MCF 10A (cell line): Measurements from ENCODE around the gene ARID3C. TPM values are rescaled to one million over a fixed set of nuclear protein-coding genes. Genes with fewer than 3 reads are reported as not detected.

ENCODE experiments used
- BruUV-seq: library from RNA; stranded (reverse); fragments of 400-500 nt; replicated peaks from 2 replicates; lab custom pipeline; 2021; lab: Mats Ljungman, UMichigan
- CTCF ChIA-PET: fragments of 300-600 bp; sonication (Branson Sonifier 250); formaldehyde crosslinking; extraction: SDS; loops from one replicate; lab custom pipeline; 2021; ENCODE audit warnings: antibody characterized with exemption, inconsistent platforms; lab: Yijun Ruan, JAX
- POLR2A ChIA-PET: fragments of 300-600, 350-650 bp; sonication (Branson Sonifier 250); formaldehyde crosslinking; extraction: SDS; loops from one replicate; lab custom pipeline; 2020; ENCODE audit warnings: antibody characterized with exemption, inconsistent platforms; lab: Yijun Ruan, JAX
- DNase-seq: peaks from one replicate; pipeline ENCODE4 v3.0.0-alpha.2; 2018; ENCODE audit not compliant: unreplicated experiment
- H3K27ac Mint-ChIP-seq: one replicate; pipeline ENCODE4 v1.8.0; 2022; ENCODE audit warnings: mild to moderate bottlenecking, low read depth, mixed read lengths; ENCODE audit not compliant: unreplicated experiment
- H3K27me3 Mint-ChIP-seq: one replicate; pipeline ENCODE4 v1.8.0; 2022; ENCODE audit warnings: mixed read lengths; ENCODE audit not compliant: insufficient read depth, unreplicated experiment
- H3K36me3 Mint-ChIP-seq: one replicate; pipeline ENCODE4 v1.8.0; 2022; ENCODE audit warnings: mild to moderate bottlenecking, moderate library complexity, mixed read lengths; ENCODE audit not compliant: insufficient read depth, unreplicated experiment
- H3K4me1 Mint-ChIP-seq: one replicate; pipeline ENCODE4 v1.8.0; 2022; ENCODE audit warnings: mixed read lengths; ENCODE audit not compliant: insufficient read depth, unreplicated experiment
- H3K4me3 Mint-ChIP-seq: one replicate; pipeline ENCODE4 v1.8.0; 2022; ENCODE audit warnings: mild to moderate bottlenecking, moderate library complexity, mixed read lengths; ENCODE audit not compliant: unreplicated experiment
- H3K9me3 Mint-ChIP-seq: one replicate; pipeline ENCODE4 v1.8.0; 2022; ENCODE audit warnings: mixed read lengths; ENCODE audit not compliant: unreplicated experiment
- CTCF ChIP-seq: fragments of 200-600 bp; IDR thresholded peaks from one replicate; pipeline ENCODE4 v1.8.0; 2022; ENCODE audit warnings: antibody characterized with exemption, mild to moderate bottlenecking; ENCODE audit not compliant: unreplicated experiment
- intact Hi-C: fragments of 100-400 bp; cut with micrococcal nuclease; formaldehyde crosslinking; loops from 2 replicates; pipeline ENCODE4 v1.14.1; 2022
- total RNA-seq: library from RNA; stranded (reverse); gene quantifications from 2 replicates; pipeline ENCODE4 v1.2.3, GENCODE V29; 2022

The ARID3C gene
- total RNA-seq, 1 experiment from 2014 or later, result not detected

GRCh38 chr9:34623374-34624235 lies 5.3 kb downstream of the ARID3C start:
- POLR2A ChIA-PET, result no interaction called here
- CTCF ChIA-PET, result interaction anchor here (0.6 to 4.7 kb wide), 3 partner anchors 10 to 110 kb away, joined by 4 to 36 read pairs (median 4); no protein-coding TSS in a partner anchor
- Mint-ChIP-seq H3K27me3 (peaks cover 31% of the 10 kb centered on the region), H3K4me1 (peaks cover 22% of the 10 kb centered on the region), H3K4me3 (no peak overlapping the region), H3K9me3 (no peaks in the 10 kb centered on the region), H3K36me3 (no peaks in the 10 kb centered on the region), H3K27ac (no peak overlapping the region)
- TF ChIP-seq CTCF, result no peak
- no peak for DNase-seq
- intact Hi-C loops, result no loop called here
- BruUV-seq, result no TSS peak

GRCh38 chr9:34620061-34620994 lies 8.5 kb downstream of the ARID3C start, which contains the start of gene DCTN3:
Gene DCTN3 (minus strand): TSS chr9:34620495. CDS start chr9:34620464, 31 bp downstream.
- no peaks in the 10 kb centered on the region for H3K9me3 Mint-ChIP-seq
- ChIA-PET POLR2A (interaction anchor here (0.7 to 2.3 kb wide), 15 partner anchors 9 to 541 kb away, joined by 3 to 32 read pairs (median 4); partner anchors contain the start of genes ARID3C, DNAI1, FAM219A and GALT), CTCF (interaction anchor here (0.7 to 2.6 kb wide), 8 partner anchors 8 to 82 kb away, joined by 3 to 39 read pairs (median 4); partner anchors contain the start of genes GALT, RPP25L and SIGMAR1)
- intact Hi-C loops, result no loop called here
- DNase-seq, result peak; percentile 92
- H3K4me3 Mint-ChIP-seq, result peak within 1 kb of the TSS; percentile 76
- peak within 1 kb of the TSS; percentile 74 for H3K27ac Mint-ChIP-seq
- H3K4me1 Mint-ChIP-seq, result peaks cover 14% of the 10 kb centered on the region
- peaks cover 8% of the 10 kb centered on the region for H3K36me3 Mint-ChIP-seq
- no peak for TF ChIP-seq CTCF
- no peaks in the 10 kb centered on the region for H3K27me3 Mint-ChIP-seq
- BruUV-seq, result TSS peak; percentile 51

GRCh38 chr9:34615132-34615531 lies 13.7 kb downstream of the ARID3C start:
- no peaks in the 10 kb centered on the region for H3K9me3 Mint-ChIP-seq
- H3K27ac Mint-ChIP-seq, result no peak overlapping the region
- no peak overlapping the region for H3K4me3 Mint-ChIP-seq
- DNase-seq, result no peak
- peaks cover 17% of the 10 kb centered on the region for H3K36me3 Mint-ChIP-seq
- intact Hi-C loops, result no loop called here
- no peak for TF ChIP-seq CTCF
- CTCF ChIA-PET, result interaction anchor here (0.6 to 8.8 kb wide), 11 partner anchors 10 to 238 kb away, joined by 3 to 113 read pairs (median 4); partner anchors contain the start of genes GALT, MYORG and SIGMAR1
- POLR2A ChIA-PET, result interaction anchor here (1.0 kb wide), 1 partner anchor 16 kb away, joined by 3 read pairs; no protein-coding TSS in a partner anchor
- BruUV-seq, result no TSS peak
- H3K4me1 Mint-ChIP-seq, result peaks cover 28% of the 10 kb centered on the region
- H3K27me3 Mint-ChIP-seq, result no peaks in the 10 kb centered on the region
